K562 (cell line): ENCODE measurements around the gene NPB. TPM values are rescaled to one million over a fixed set of nuclear protein-coding genes. Genes with fewer than 3 reads are reported as not detected.

Experiments
- ATAC-seq: fragments of 200-7000 bp; cut with Tn5 transposase; 3 replicates; pipeline ENCODE4 v1.9.1; 2020; ENCODE audit warnings: moderate library complexity
- BruUV-seq: library from RNA; stranded (reverse); fragments of 400-500 nt; replicated peaks from 2 replicates; lab custom pipeline; 2021; lab: Mats Ljungman, UMichigan
- CTCF ChIA-PET: fragments of 300-600 bp; formaldehyde crosslinking; extraction: SDS; loops from one replicate; lab custom pipeline; 2021; ENCODE audit warnings: low intra/inter-chr PET ratio; lab: Yijun Ruan, JAX
- POLR2A ChIA-PET: fragments of 300-600, 350-650 bp; sonication (Branson Sonifier 250); formaldehyde crosslinking; extraction: SDS; loops from one replicate; lab custom pipeline; 2021; ENCODE audit warnings: antibody characterized with exemption, inconsistent platforms; lab: Yijun Ruan, JAX
- DNase-seq, 4 experiments: peaks; one replicate each; pipeline versions ENCODE4 v3.0.0 to v3.0.0-alpha.2; 2011 to 2018; ENCODE audit warnings: low spot score in 3 of 4, mixed read lengths in 3 of 4; ENCODE audit errors: extremely low read depth in 1 of 4
- FAIRE-seq: peaks from 2 replicates; lab custom pipeline; 2011; peaks lifted over from hg19 to GRCh38; lab: Jason Lieb, UNC
- H2AFZ ChIP-seq: 2 replicates; pipeline ENCODE4 v1.6.0; 2011; ENCODE audit warnings: low read depth, low read length, control low read depth, inconsistent platforms
- H3K27ac ChIP-seq: fragments of 200-600 bp; 3 replicates; pipeline ENCODE4 v1.8.0; 2011; ENCODE audit warnings: low read depth, mild to moderate bottlenecking, control low read depth, inconsistent platforms, low read length, moderate library complexity, mixed read lengths; ENCODE audit errors: extremely low read depth
- H3K27me3 ChIP-seq, 2 experiments: fragments of 300-600 bp in 1 of 2; 2 replicates in 1 of 2; 3 replicates in 1 of 2; pipeline versions ENCODE4 v1.6.0 to v1.8.0; 2011; ENCODE audit warnings: inconsistent platforms in 2 of 2, low read length in 2 of 2, mild to moderate bottlenecking in 1 of 2, mixed read lengths in 1 of 2, moderate library complexity in 1 of 2; ENCODE audit not compliant: control insufficient read depth in 2 of 2, insufficient read depth in 2 of 2
- H3K36me3 ChIP-seq: fragments of 300-600 bp; 3 replicates; pipeline ENCODE4 v1.8.0; 2011; ENCODE audit warnings: mild to moderate bottlenecking, low read length, inconsistent platforms; ENCODE audit not compliant: control insufficient read depth, insufficient read depth
- H3K4me1 ChIP-seq, 2 experiments: fragments of 200-600 bp in 1 of 2; replicated peaks in 1 of 2; 2 replicates in 1 of 2; 3 replicates in 1 of 2; pipeline versions ENCODE4 v1.5.1 to v1.8.0; 2011; ENCODE audit warnings: inconsistent platforms in 2 of 2, low read length in 2 of 2, mild to moderate bottlenecking in 1 of 2, mixed read lengths in 1 of 2, moderate library complexity in 1 of 2; ENCODE audit not compliant: control insufficient read depth in 2 of 2, insufficient read depth in 2 of 2
- H3K4me2 ChIP-seq: 2 replicates; pipeline ENCODE4 v1.6.1; 2011; ENCODE audit warnings: low read length, control low read depth, inconsistent platforms, mixed read lengths; ENCODE audit not compliant: insufficient read depth
- H3K4me3 ChIP-seq: fragments of 200-600 bp; sonication (generic), shearing (Covaris generic); 2 replicates; pipeline ENCODE4 v1.5.1; 2016; ENCODE audit warnings: control low read depth, inconsistent platforms
- H3K79me2 ChIP-seq: fragments of 200-600 bp; 3 replicates; pipeline ENCODE4 v1.8.0; 2011; ENCODE audit warnings: low read length, inconsistent platforms; ENCODE audit not compliant: control insufficient read depth, insufficient read depth
- H3K9ac ChIP-seq, 2 experiments: 2 replicates each; pipeline versions ENCODE4 v1.6.0 to v1.6.1; 2011; ENCODE audit warnings: low read depth in 2 of 2, low read length in 2 of 2, control low read depth in 1 of 2, inconsistent platforms in 1 of 2, mild to moderate bottlenecking in 1 of 2, mixed read lengths in 1 of 2; ENCODE audit not compliant: insufficient read depth in 1 of 2
- H3K9me1 ChIP-seq: one replicate; pipeline ENCODE4 v1.6.0; 2011; ENCODE audit warnings: inconsistent platforms, mild to moderate bottlenecking, low read length, moderate library complexity; ENCODE audit not compliant: control insufficient read depth, insufficient read depth
- H3K9me3 ChIP-seq: replicated peaks from 2 replicates; pipeline ENCODE4 v1.5.1; 2011; ENCODE audit warnings: low read depth, low read length, inconsistent platforms; ENCODE audit not compliant: control insufficient read depth, insufficient read depth
- H4K20me1 ChIP-seq: replicated peaks from 2 replicates; pipeline ENCODE4 v1.6.1; 2011; ENCODE audit warnings: low read length, inconsistent platforms, mixed read lengths; ENCODE audit not compliant: control insufficient read depth, insufficient read depth
- CBX8 ChIP-seq: fragments of 200-600 bp; sonication (generic); IDR thresholded peaks from 2 replicates; pipeline ENCODE4 v1.6.1; 2012; ENCODE audit warnings: borderline replicate concordance, mixed run types, low read depth, mild to moderate bottlenecking, moderate library complexity, mixed read lengths, low read length, control low read depth, inconsistent platforms; ENCODE audit not compliant: poor library complexity, severe bottlenecking; ENCODE audit errors: extremely low read depth
- CEBPG ChIP-seq, 3 experiments: fragments of 200-800 bp in 1 of 3; sonication (Bioruptor generic) in 1 of 3; sonication (generic) in 1 of 3; formaldehyde crosslinking in 1 of 3; IDR thresholded peaks in 2 of 3; conservative IDR thresholded peaks in 1 of 3; 2 replicates each; pipeline versions ENCODE4 v1.6.1 to v1.8.0; 2016 to 2022; ENCODE audit warnings: missing compliant biosample characterization in 2 of 3, missing genetic modification characterization in 2 of 3, mild to moderate bottlenecking in 1 of 3, missing genetic modification reagents in 1 of 3
- CTBP1 ChIP-seq: fragments of 450-650 bp; IDR thresholded peaks from 2 replicates; pipeline ENCODE4 v1.6.1; 2016; ENCODE audit warnings: borderline replicate concordance
- ESRRA ChIP-seq: fragments of 450-650 bp; IDR thresholded peaks from 2 replicates; pipeline ENCODE4 v1.6.1; 2014; ENCODE audit warnings: low read depth, mild to moderate bottlenecking, moderate library complexity, borderline replicate concordance
- ESRRB ChIP-seq: fragments of 250-450 bp; sonication (Bioruptor Pico); IDR thresholded peaks from 2 replicates; pipeline ENCODE4 v1.5.0; 2020; ENCODE audit warnings: mild to moderate bottlenecking, moderate library complexity, borderline replicate concordance
- RBM15 ChIP-seq: fragments of 200-400 bp; formaldehyde crosslinking; IDR thresholded peaks from 2 replicates; pipeline ENCODE4 v1.6.1; 2018; ENCODE audit warnings: mild to moderate bottlenecking, low read length, moderate library complexity; ENCODE audit not compliant: insufficient read depth
- TAF7 ChIP-seq: fragments of 450-650 bp; IDR thresholded peaks from 2 replicates; pipeline ENCODE4 v1.6.1; 2016; ENCODE audit warnings: missing genetic modification characterization, missing compliant biosample characterization
- TEAD2 ChIP-seq: fragments of 450-650 bp; IDR thresholded peaks from 2 replicates; pipeline ENCODE4 v1.6.1; 2016; ENCODE audit warnings: missing genetic modification characterization, control low read depth, missing compliant biosample characterization
- TRIM28 ChIP-seq: fragments of 450-650 bp; IDR thresholded peaks from 2 replicates; pipeline ENCODE4 v1.6.1; 2017
- ZNF384 ChIP-seq: IDR thresholded peaks from 2 replicates; pipeline ENCODE4 v1.6.1; 2012; ENCODE audit warnings: low read depth, low read length, improper control_type of control experiment
- ZNF780A ChIP-seq: fragments of 250-450 bp; sonication (Bioruptor Pico); IDR thresholded peaks from 2 replicates; pipeline ENCODE4 v1.5.0; 2021; ENCODE audit warnings: mild to moderate bottlenecking
- WGBS: fragments of 100-300 bp; shearing (Covaris generic); methylation state at CpG from one replicate; pipeline ENCODE4 v1.1.6; 2016; ENCODE audit warnings: low coverage, mixed read lengths; ENCODE audit not compliant: insufficient coverage; ENCODE audit errors: missing lambda C conversion rate; 5-methylcytosine and 5-hydroxymethylcytosine counted together
- in situ Hi-C: fragments of 300-500 bp; cut with MboI; formaldehyde crosslinking; loops from 4 replicates; pipeline ENCODE4 v1.15.0; 2018; ENCODE audit warnings: inconsistent platforms, mixed read lengths
- intact Hi-C: fragments of 100-400 bp; cut with micrococcal nuclease; formaldehyde crosslinking; loops from 2 replicates; pipeline ENCODE4 v1.14.2; 2022
- polyA plus RNA-seq, 8 experiments: library from polyadenylated mRNA; depleted of rRNA in 4 of 8; stranded (reverse) in 5 of 8; unstranded in 3 of 8; fragments of >200 nt; fragmentation: Nextera tagmentation in 2 of 8; fragmentation: Illumina TruSeq in 1 of 8; extraction: Ambion mirVana in 2 of 8; extraction: Trizol in 1 of 8; gene quantifications; 2 replicates each; pipeline versions ENCODE4 v1.2.1 to v1.2.3, GENCODE V29; 2011 to 2014; ENCODE audit warnings: inconsistent platforms in 1 of 8, missing spikeins in 1 of 8
- total RNA-seq, 7 experiments: library from RNA; depleted of rRNA in 6 of 7; stranded (reverse); fragments of >200 nt in 6 of 7; fragmentation: Illumina TruSeq in 2 of 7; extraction: Trizol in 2 of 7; gene quantifications; 2 replicates each; pipeline versions ENCODE4 v1.2.1 to v1.2.3, GENCODE V29; 2011 to 2021; ENCODE audit warnings: low replicate concordance in 1 of 7
- TF ChIP-seq, protein P1 (sequence below): fragments of 250-450 bp; sonication (Bioruptor Pico); IDR thresholded peaks from 2 replicates; pipeline ENCODE4 v1.4.0; 2020
- TF ChIP-seq, protein P2 (sequence below): fragments of 250-450 bp; sonication (Bioruptor Pico); IDR thresholded peaks from 2 replicates; pipeline ENCODE4 v1.5.0; 2020; ENCODE audit warnings: mild to moderate bottlenecking

NPB gene
- total and polyA plus RNA-seq, 9 of the 15 experiments (the other 6 are each of a cell fraction or from before 2014, with no cell fraction given) = 0.03 to 0.61 (median 0.14) TPM; not detected in 2

DNA sequence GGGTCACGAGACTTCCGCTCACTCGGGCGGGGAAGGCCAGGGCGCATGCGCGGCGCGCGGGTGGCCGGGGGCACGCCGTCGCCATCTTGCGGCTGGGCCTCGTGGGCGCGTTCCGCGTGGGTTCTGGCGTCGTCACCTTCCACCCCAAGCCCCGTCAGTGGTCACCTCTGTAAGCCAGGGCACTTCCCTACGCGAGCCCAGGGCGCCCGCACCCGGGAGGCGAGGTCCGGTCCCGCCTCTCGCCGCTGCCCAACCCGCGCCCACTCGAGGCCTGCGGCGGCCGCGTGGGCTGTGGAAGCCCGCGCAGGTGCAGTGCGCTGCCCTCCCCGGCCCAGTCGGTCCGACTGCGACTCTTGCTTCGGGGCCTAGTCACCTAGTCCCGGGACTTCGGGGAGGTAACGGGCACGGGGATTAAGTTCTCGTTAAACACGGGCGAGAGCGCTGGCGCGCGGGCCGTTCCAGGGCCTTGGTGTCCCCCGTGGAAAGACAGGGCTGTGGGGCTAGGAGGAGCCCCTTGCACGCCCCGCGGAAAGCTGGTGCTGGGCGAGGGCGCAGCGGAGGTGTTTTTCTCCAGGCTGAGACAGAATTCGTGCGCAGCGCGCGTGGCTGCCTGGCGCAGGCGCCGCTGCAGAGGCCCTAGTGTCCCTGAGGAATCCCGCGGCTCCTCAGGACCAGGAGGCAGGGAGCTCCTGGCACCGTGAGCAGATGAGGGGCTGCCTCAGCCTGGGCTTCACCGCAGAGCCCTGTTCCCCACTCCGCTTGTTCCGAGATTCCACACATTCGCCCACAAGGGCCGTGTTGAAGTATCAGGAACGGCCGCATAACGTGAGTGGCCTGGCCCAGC, 30.4 kb upstream of the NPB start:
- FAIRE-seq = no peak
- H3K9ac ChIP-seq = peak overlapping the region; percentile 99 to 100
- peak in 2 of 4 experiments; percentile 95 to 97 for DNase-seq
- peaks cover 28% of the 10 kb centered on the region; the same call in 1 of the 3 replicates for H3K36me3 ChIP-seq
- under 1% methylated on average over 69 of the region's 86 CpGs for WGBS
- CTCF ChIA-PET = no interaction called here
- H3K9me1 ChIP-seq = no peaks in the 10 kb centered on the region
- peak overlapping the region; percentile 100 for H3K27ac ChIP-seq
- peak; percentile 4 for ATAC-seq
- H3K4me1 ChIP-seq = peaks cover 27 to 65% of the 10 kb centered on the region in 2 experiments
- peak overlapping the region; percentile 93 for H3K4me3 ChIP-seq
- no peaks in the 10 kb centered on the region for H3K27me3 ChIP-seq
- peak overlapping the region; percentile 64 for H2AFZ ChIP-seq
- H3K79me2 ChIP-seq = peaks cover 41% of the 10 kb centered on the region
- intact Hi-C loops = no loop called here
- BruUV-seq = TSS peak; percentile 77
- POLR2A ChIA-PET = interaction anchor here (1.2 to 7.3 kb wide), 4 partner anchors 9 to 16 kb away, joined by 3 to 85 read pairs (median 12); partner anchors contain the start of genes ALYREF and ANAPC11
- H3K4me2 ChIP-seq = peak overlapping the region; percentile 78
- in situ Hi-C loops = no loop called here
- H3K9me3 ChIP-seq = no peaks in the 10 kb centered on the region
- peaks cover 28% of the 10 kb centered on the region for H4K20me1 ChIP-seq
- TF ChIP-seq CTBP1 (no peak; the same call in none of the 2 replicates), TEAD2 (tag) (no peak), ZNF384 (no peak), TRIM28 (no peak), RBM15 (no peak), ESRRB (CRISPR knock-in tag) (no peak), TAF7 (tag) (no peak), ZNF780A (no peak), ESRRA (peak; percentile 46; the same call in 1 of the 2 replicates), CBX8 (no peak), CEBPG (CRISPR knock-in tag; IDR thresholded peaks at IDR 0.05) (peak; percentile 70; the same call in 1 of the 2 replicates), CEBPG (tag; conservative IDR thresholded peaks at IDR 0.05 in 1 of 2, IDR thresholded peaks at IDR 0.05 in 1 of 2) (no peak)
- TF ChIP-seq, protein P1, sequence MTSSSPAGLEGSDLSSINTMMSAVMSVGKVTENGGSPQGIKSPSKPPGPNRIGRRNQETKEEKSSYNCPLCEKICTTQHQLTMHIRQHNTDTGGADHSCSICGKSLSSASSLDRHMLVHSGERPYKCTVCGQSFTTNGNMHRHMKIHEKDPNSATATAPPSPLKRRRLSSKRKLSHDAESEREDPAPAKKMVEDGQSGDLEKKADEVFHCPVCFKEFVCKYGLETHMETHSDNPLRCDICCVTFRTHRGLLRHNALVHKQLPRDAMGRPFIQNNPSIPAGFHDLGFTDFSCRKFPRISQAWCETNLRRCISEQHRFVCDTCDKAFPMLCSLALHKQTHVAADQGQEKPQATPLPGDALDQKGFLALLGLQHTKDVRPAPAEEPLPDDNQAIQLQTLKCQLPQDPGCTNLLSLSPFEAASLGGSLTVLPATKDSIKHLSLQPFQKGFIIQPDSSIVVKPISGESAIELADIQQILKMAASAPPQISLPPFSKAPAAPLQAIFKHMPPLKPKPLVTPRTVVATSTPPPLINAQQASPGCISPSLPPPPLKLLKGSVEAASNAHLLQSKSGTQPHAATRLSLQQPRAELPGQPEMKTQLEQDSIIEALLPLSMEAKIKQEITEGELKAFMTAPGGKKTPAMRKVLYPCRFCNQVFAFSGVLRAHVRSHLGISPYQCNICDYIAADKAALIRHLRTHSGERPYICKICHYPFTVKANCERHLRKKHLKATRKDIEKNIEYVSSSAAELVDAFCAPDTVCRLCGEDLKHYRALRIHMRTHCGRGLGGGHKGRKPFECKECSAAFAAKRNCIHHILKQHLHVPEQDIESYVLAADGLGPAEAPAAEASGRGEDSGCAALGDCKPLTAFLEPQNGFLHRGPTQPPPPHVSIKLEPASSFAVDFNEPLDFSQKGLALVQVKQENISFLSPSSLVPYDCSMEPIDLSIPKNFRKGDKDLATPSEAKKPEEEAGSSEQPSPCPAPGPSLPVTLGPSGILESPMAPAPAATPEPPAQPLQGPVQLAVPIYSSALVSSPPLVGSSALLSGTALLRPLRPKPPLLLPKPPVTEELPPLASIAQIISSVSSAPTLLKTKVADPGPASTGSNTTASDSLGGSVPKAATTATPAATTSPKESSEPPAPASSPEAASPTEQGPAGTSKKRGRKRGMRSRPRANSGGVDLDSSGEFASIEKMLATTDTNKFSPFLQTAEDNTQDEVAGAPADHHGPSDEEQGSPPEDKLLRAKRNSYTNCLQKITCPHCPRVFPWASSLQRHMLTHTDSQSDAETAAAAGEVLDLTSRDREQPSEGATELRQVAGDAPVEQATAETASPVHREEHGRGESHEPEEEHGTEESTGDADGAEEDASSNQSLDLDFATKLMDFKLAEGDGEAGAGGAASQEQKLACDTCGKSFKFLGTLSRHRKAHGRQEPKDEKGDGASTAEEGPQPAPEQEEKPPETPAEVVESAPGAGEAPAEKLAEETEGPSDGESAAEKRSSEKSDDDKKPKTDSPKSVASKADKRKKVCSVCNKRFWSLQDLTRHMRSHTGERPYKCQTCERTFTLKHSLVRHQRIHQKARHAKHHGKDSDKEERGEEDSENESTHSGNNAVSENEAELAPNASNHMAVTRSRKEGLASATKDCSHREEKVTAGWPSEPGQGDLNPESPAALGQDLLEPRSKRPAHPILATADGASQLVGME = no peak; the same call in 1 of the 2 replicates
- TF ChIP-seq, protein P2, sequence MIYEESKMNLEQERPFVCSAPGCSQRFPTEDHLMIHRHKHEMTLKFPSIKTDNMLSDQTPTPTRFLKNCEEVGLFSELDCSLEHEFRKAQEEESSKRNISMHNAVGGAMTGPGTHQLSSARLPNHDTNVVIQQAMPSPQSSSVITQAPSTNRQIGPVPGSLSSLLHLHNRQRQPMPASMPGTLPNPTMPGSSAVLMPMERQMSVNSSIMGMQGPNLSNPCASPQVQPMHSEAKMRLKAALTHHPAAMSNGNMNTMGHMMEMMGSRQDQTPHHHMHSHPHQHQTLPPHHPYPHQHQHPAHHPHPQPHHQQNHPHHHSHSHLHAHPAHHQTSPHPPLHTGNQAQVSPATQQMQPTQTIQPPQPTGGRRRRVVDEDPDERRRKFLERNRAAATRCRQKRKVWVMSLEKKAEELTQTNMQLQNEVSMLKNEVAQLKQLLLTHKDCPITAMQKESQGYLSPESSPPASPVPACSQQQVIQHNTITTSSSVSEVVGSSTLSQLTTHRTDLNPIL (CRISPR knock-in tag) = no peak
